ENCODE measurements around the gene FOXL3. TPM values are rescaled to one million over a fixed set of nuclear protein-coding genes. Genes with fewer than 3 reads are reported as not detected.

FOXL3 gene
- total RNA-seq, 1 experiment from 2014 or later: not detected

DNA sequence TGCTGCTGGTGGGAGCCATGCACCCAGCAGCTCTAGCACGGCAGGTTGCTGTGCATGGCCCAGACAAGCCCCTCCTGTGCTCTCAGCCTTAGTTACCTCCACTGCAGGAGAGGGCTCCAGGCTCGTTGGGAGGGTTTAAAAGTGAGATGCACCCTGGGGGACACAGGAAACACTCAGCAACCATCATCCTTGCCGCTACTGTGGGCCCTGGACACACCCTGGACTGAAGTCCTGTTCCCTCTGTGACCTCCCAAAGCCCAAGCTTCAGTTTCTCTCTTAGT, 49.0 kb downstream of the FOXL3 start:
- H3K4me1 ChIP-seq (ENCODE audit: insufficient read depth, low read length, poor library complexity, severe bottlenecking): no peaks in the 10 kb centered on the region
- H3K36me3 ChIP-seq (ENCODE audit: insufficient read depth, low read length, poor library complexity, severe bottlenecking): no peaks in the 10 kb centered on the region
- H3K4me3 ChIP-seq (ENCODE audit: low read depth, low read length, poor library complexity, severe bottlenecking): no peak overlapping the region
- TF ChIP-seq, protein P1, sequence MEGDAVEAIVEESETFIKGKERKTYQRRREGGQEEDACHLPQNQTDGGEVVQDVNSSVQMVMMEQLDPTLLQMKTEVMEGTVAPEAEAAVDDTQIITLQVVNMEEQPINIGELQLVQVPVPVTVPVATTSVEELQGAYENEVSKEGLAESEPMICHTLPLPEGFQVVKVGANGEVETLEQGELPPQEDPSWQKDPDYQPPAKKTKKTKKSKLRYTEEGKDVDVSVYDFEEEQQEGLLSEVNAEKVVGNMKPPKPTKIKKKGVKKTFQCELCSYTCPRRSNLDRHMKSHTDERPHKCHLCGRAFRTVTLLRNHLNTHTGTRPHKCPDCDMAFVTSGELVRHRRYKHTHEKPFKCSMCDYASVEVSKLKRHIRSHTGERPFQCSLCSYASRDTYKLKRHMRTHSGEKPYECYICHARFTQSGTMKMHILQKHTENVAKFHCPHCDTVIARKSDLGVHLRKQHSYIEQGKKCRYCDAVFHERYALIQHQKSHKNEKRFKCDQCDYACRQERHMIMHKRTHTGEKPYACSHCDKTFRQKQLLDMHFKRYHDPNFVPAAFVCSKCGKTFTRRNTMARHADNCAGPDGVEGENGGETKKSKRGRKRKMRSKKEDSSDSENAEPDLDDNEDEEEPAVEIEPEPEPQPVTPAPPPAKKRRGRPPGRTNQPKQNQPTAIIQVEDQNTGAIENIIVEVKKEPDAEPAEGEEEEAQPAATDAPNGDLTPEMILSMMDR (conservative IDR thresholded peaks at IDR 0.05; ENCODE audit: low read depth, low read length): no peak
- no peak for TF ChIP-seq EZH2 (IDR thresholded peaks at IDR 0.05; ENCODE audit: borderline replicate concordance, low read depth, low read length, poor library complexity, severe bottlenecking)
- H3K27ac ChIP-seq (ENCODE audit: low read depth, low read length, poor library complexity, severe bottlenecking): no peak overlapping the region
- no peaks in the 10 kb centered on the region for H3K27me3 ChIP-seq (replicated peaks; ENCODE audit: insufficient read depth, low read depth, low read length, poor library complexity)
- BruUV-seq (replicated peaks): no TSS peak
- no peaks in the 10 kb centered on the region for H3K9me3 ChIP-seq (ENCODE audit: low read depth, low read length, poor library complexity, severe bottlenecking)
- DNase-seq (ENCODE audit: low spot score): no peak
- POLR2A ChIA-PET (ENCODE audit: low non-redundant PET): no interaction called here
- CTCF ChIA-PET: no interaction called here
- intact Hi-C loops (cut with micrococcal nuclease; ENCODE audit: unreplicated experiment): loop anchor here (10.0 kb wide), 1 partner anchor 186 kb away; no protein-coding TSS in a partner anchor

DNA sequence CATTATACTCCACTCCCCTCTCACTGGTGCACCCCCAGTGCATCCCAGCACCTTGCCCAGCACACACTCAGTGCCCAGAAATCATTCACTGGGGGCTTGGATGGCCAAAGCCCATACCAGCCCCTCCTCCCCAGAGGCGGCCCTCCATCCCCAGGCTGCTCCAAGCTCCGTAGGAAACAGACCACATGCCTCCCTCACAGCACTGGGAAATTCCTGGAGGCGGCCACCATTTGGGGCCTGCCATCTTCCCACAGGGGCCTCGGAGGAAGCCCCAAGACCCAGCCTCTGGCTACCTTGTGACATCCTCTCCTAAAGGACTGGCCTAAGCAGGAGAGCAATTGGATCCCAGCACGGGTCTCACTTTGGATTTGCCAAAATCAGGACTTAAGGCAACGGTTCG, 49.7 kb downstream of the FOXL3 start:
- BruUV-seq (replicated peaks): no TSS peak
- ChIA-PET POLR2A (ENCODE audit: low non-redundant PET) (no interaction called here), CTCF (no interaction called here)
- TF ChIP-seq EZH2 (IDR thresholded peaks at IDR 0.05; ENCODE audit: borderline replicate concordance, low read depth, low read length, poor library complexity, severe bottlenecking): no peak
- TF ChIP-seq, protein P1 (conservative IDR thresholded peaks at IDR 0.05; ENCODE audit: low read depth, low read length): no peak
- no peaks in the 10 kb centered on the region for H3K4me1 ChIP-seq (ENCODE audit: insufficient read depth, low read length, poor library complexity, severe bottlenecking)
- no peaks in the 10 kb centered on the region for H3K27me3 ChIP-seq (replicated peaks; ENCODE audit: insufficient read depth, low read depth, low read length, poor library complexity)
- no peak overlapping the region for H3K4me3 ChIP-seq (ENCODE audit: low read depth, low read length, poor library complexity, severe bottlenecking)
- no peak for DNase-seq (ENCODE audit: low spot score)
- H3K9me3 ChIP-seq (ENCODE audit: low read depth, low read length, poor library complexity, severe bottlenecking): no peaks in the 10 kb centered on the region
- H3K36me3 ChIP-seq (ENCODE audit: insufficient read depth, low read length, poor library complexity, severe bottlenecking): no peaks in the 10 kb centered on the region
- H3K27ac ChIP-seq (ENCODE audit: low read depth, low read length, poor library complexity, severe bottlenecking): no peak overlapping the region
- intact Hi-C loops (cut with micrococcal nuclease; ENCODE audit: unreplicated experiment): loop anchor here (10.0 kb wide), 1 partner anchor 185 kb away; no protein-coding TSS in a partner anchor

DNA sequence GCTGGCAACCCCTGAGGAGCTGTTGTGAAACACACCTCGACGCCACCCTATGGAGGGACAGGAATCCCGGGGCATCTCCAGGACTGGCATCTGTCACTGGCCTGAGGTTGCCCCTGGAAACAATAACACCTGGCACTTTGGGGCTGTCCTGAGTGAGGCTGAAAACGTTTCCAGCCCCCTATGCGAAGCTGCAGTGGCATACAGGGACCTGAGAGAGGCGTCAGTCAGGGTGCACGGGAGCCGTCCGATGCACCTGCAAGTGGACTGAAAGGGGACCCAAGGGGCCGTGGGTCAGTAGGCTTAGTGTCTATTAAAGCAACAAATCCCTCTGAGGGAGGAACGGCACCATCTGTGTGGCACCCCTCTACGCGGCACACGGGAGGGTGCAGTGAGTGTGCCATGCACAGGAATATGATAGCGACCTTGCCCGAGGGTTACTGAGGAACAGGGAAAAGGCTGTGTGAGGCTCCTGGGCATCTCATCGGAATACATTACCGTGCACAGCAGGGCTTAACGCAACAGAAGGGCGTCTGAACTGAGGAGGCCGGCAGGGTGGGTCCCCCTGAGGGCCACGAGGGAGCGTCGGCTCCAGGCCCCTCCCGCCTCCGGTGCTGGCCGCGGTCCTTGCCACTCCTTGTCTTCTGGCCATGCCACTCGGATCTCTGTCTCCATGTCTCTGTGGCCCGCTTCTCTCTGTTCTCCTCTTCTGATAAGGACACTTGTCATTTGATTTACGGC, 50.4 kb downstream of the FOXL3 start:
- H3K27me3 ChIP-seq (replicated peaks; ENCODE audit: insufficient read depth, low read depth, low read length, poor library complexity): no peaks in the 10 kb centered on the region
- no peak for TF ChIP-seq EZH2 (IDR thresholded peaks at IDR 0.05; ENCODE audit: borderline replicate concordance, low read depth, low read length, poor library complexity, severe bottlenecking)
- TF ChIP-seq, protein P1 (conservative IDR thresholded peaks at IDR 0.05; ENCODE audit: low read depth, low read length): no peak
- no peak overlapping the region for H3K4me3 ChIP-seq (ENCODE audit: low read depth, low read length, poor library complexity, severe bottlenecking)
- no peak for DNase-seq (ENCODE audit: low spot score)
- H3K27ac ChIP-seq (ENCODE audit: low read depth, low read length, poor library complexity, severe bottlenecking): no peak overlapping the region
- no peaks in the 10 kb centered on the region for H3K4me1 ChIP-seq (ENCODE audit: insufficient read depth, low read length, poor library complexity, severe bottlenecking)
- ChIA-PET CTCF (no interaction called here), POLR2A (ENCODE audit: low non-redundant PET) (no interaction called here)
- H3K9me3 ChIP-seq (ENCODE audit: low read depth, low read length, poor library complexity, severe bottlenecking): no peaks in the 10 kb centered on the region
- H3K36me3 ChIP-seq (ENCODE audit: insufficient read depth, low read length, poor library complexity, severe bottlenecking): no peaks in the 10 kb centered on the region
- BruUV-seq (replicated peaks): no TSS peak
- intact Hi-C loops (cut with micrococcal nuclease; ENCODE audit: unreplicated experiment): no loop called here

Other genes starting within 250 kb of the FOXL3 start
- gene FAM20C, start 97.6 kb upstream of the FOXL3 start, total RNA-seq (2021): 35.8 and 36.3 TPM in 2 replicates
- 2.1 and 4.3 TPM in 2 replicates for gene PDGFA, start 229.7 kb downstream of the FOXL3 start, total RNA-seq (2021)

Data from A673 (cell line).